Neural cell (in vitro differentiated cells): ENCODE data around the gene ABCE1. TPM values are rescaled to one million over a fixed set of nuclear protein-coding genes. Genes with fewer than 3 reads are reported as not detected.

Experiments
- H2AFZ ChIP-seq: fragments of 200-600, 300-800 bp; sonication (generic), shearing (Covaris generic); 2 replicates; pipeline ENCODE4 v1.6.0; 2014; ENCODE audit warnings: low read depth, mild to moderate bottlenecking, antibody characterized with exemption, low read length, moderate library complexity
- H3F3A ChIP-seq: fragments of 200-600 bp; shearing (Covaris generic); 2 replicates; pipeline ENCODE4 v1.6.1; 2016; ENCODE audit warnings: mild to moderate bottlenecking, moderate library complexity, mixed read lengths, antibody characterized with exemption, low read length; ENCODE audit not compliant: insufficient read depth, poor library complexity, severe bottlenecking
- H3K27ac ChIP-seq: fragments of 200-600, 300-800 bp; sonication (generic), shearing (Covaris generic); 2 replicates; pipeline ENCODE4 v1.5.1; 2014; ENCODE audit warnings: mild to moderate bottlenecking, low read length, moderate library complexity
- H3K27me3 ChIP-seq: fragments of 300-800, 200-600 bp; sonication (generic), shearing (Covaris generic); 2 replicates; pipeline ENCODE4 v1.6.0; 2014; ENCODE audit warnings: mild to moderate bottlenecking, low read depth, low read length, moderate library complexity; ENCODE audit not compliant: insufficient read depth
- H3K36me3 ChIP-seq: fragments of 300-800, 200-600 bp; sonication (generic), shearing (Covaris generic); 2 replicates; pipeline ENCODE4 v1.5.1; 2014; ENCODE audit warnings: mild to moderate bottlenecking, antibody characterized with exemption, low read length, moderate library complexity; ENCODE audit not compliant: insufficient read depth
- H3K4me2 ChIP-seq: fragments of 300-800, 200-600 bp; sonication (generic), shearing (Covaris generic); 2 replicates; pipeline ENCODE4 v1.6.0; 2014; ENCODE audit warnings: mild to moderate bottlenecking, low read length
- H3K4me3 ChIP-seq: fragments of 300-800, 200-600 bp; sonication (generic), shearing (Covaris generic); 2 replicates; pipeline ENCODE4 v1.5.1; 2014; ENCODE audit warnings: mild to moderate bottlenecking, low read length, moderate library complexity
- H3K79me2 ChIP-seq: fragments of 200-600 bp; shearing (Covaris generic); replicated peaks from 2 replicates; pipeline ENCODE4 v1.6.0; 2014; ENCODE audit warnings: mild to moderate bottlenecking, low read length, moderate library complexity; ENCODE audit not compliant: insufficient read depth
- H3K9ac ChIP-seq: fragments of 300-800, 200-600 bp; sonication (generic), shearing (Covaris generic); 2 replicates; pipeline ENCODE4 v1.6.1; 2016; ENCODE audit warnings: mild to moderate bottlenecking, low read length, mixed read lengths
- H3K9me2 ChIP-seq: fragments of 200-600 bp; shearing (Covaris generic); 2 replicates; pipeline ENCODE4 v1.6.1; 2016; ENCODE audit warnings: mild to moderate bottlenecking, low read length, mixed read lengths; ENCODE audit not compliant: insufficient read depth
- H3K9me3 ChIP-seq: fragments of 200-600, 300-800 bp; sonication (generic), shearing (Covaris generic); 2 replicates; pipeline ENCODE4 v1.6.1; 2016; ENCODE audit warnings: mild to moderate bottlenecking, mixed run types, low read length, moderate library complexity, mixed read lengths
- H4K20me1 ChIP-seq: fragments of 200-600 bp; shearing (Covaris generic); 2 replicates; pipeline ENCODE4 v1.6.1; 2016; ENCODE audit warnings: mild to moderate bottlenecking, mixed run types; ENCODE audit not compliant: insufficient read depth
- CTCF ChIP-seq: fragments of 450-650 bp; IDR thresholded peaks from 2 replicates; pipeline ENCODE4 v1.5.1; 2014; ENCODE audit warnings: antibody characterized with exemption, mild to moderate bottlenecking, moderate library complexity; ENCODE audit not compliant: poor library complexity, severe bottlenecking
- EP300 ChIP-seq: fragments of 450-650 bp; conservative IDR thresholded peaks from 2 replicates; pipeline ENCODE4 v1.6.1; 2014; ENCODE audit warnings: antibody characterized with exemption, mild to moderate bottlenecking, moderate library complexity; ENCODE audit not compliant: poor library complexity, severe bottlenecking
- EZH2 ChIP-seq: fragments of 200-600, 300-800 bp; shearing (Covaris generic), sonication (generic); IDR thresholded peaks from 2 replicates; pipeline ENCODE4 v1.6.1; 2014; ENCODE audit warnings: antibody characterized with exemption, low read length, borderline replicate concordance, mild to moderate bottlenecking; ENCODE audit not compliant: insufficient read depth, poor library complexity, severe bottlenecking
- MXI1 ChIP-seq: fragments of 450-650 bp; conservative IDR thresholded peaks from 2 replicates; pipeline ENCODE4 v1.6.1; 2014; ENCODE audit warnings: antibody characterized with exemption, mild to moderate bottlenecking; ENCODE audit not compliant: poor library complexity, severe bottlenecking
- POLR2AphosphoS5 ChIP-seq: IDR thresholded peaks from 2 replicates; pipeline ENCODE4 v1.6.1; 2012
- RAD21 ChIP-seq: fragments of 450-650 bp; conservative IDR thresholded peaks from 2 replicates; pipeline ENCODE4 v1.6.1; 2014; ENCODE audit warnings: antibody characterized with exemption, mild to moderate bottlenecking, moderate library complexity
- REST ChIP-seq: IDR thresholded peaks from 2 replicates; pipeline ENCODE4 v1.6.1; 2012; ENCODE audit warnings: borderline replicate concordance
- SMC3 ChIP-seq: fragments of 450-650 bp; conservative IDR thresholded peaks from 2 replicates; pipeline ENCODE4 v1.6.1; 2014; ENCODE audit warnings: antibody characterized with exemption, mild to moderate bottlenecking, moderate library complexity; ENCODE audit not compliant: poor library complexity
- TAF1 ChIP-seq: IDR thresholded peaks from 2 replicates; pipeline ENCODE4 v1.6.1; 2012; ENCODE audit warnings: low read depth
- polyA plus RNA-seq: library from polyadenylated mRNA; depleted of rRNA; stranded (reverse); fragments of >200 nt; gene quantifications from 2 replicates; pipeline ENCODE4 v1.2.3, GENCODE V29; 2014

The ABCE1 gene
- polyA plus RNA-seq, 1 donor from 2014 or later = 96.9 TPM

- TF ChIP-seq MXI1 (no peak), REST (no peak), RAD21 (no peak), SMC3 (no peak), EZH2 (no peak), EP300 (no peak), CTCF (no peak), POLR2AphosphoS5 (no peak), TAF1 (no peak)
- Histone ChIP-seq H3K9ac (no peak overlapping the region), H3K9me2 (no peaks in the 10 kb centered on the region), H3K36me3 (peaks cover 4% of the 10 kb centered on the region), H3K4me3 (no peak overlapping the region), H3F3A (no peaks in the 10 kb centered on the region), H3K27me3 (no peaks in the 10 kb centered on the region), H3K79me2 (peaks cover 7% of the 10 kb centered on the region), H3K4me2 (no peak overlapping the region), H2AFZ (no peak overlapping the region), H4K20me1 (no peaks in the 10 kb centered on the region), H3K9me3 (no peaks in the 10 kb centered on the region), H3K27ac (no peak overlapping the region)
Observed at GRCh38 chr4:145108128-145108527, 10.0 kb downstream of the ABCE1 start.

GRCh38 chr4:145125396-145125795 is 27.3 kb downstream of the ABCE1 start:
- H3F3A ChIP-seq = no peaks in the 10 kb centered on the region
- H3K36me3 ChIP-seq = peaks cover 10% of the 10 kb centered on the region

More at GRCh38 chr4:145125396-145125795, 27.3 kb downstream of the ABCE1 start:
- Histone ChIP-seq H3K27me3 (no peaks in the 10 kb centered on the region), H3K9me3 (no peaks in the 10 kb centered on the region), H3K27ac (no peak overlapping the region), H2AFZ (no peak overlapping the region), H4K20me1 (no peaks in the 10 kb centered on the region), H3K79me2 (no peaks in the 10 kb centered on the region), H3K4me3 (no peak overlapping the region), H3K9me2 (no peaks in the 10 kb centered on the region), H3K4me2 (no peak overlapping the region), H3K9ac (no peak overlapping the region)
- no peak for TF ChIP-seq MXI1
- no peak for TF ChIP-seq SMC3
- no peak for TF ChIP-seq POLR2AphosphoS5
- TF ChIP-seq REST = no peak
